Urothelium cell line (cell line): Measurements from ENCODE around the gene AAMP.
"Not testable (repeated sequence)": the region's sequence is repeated elsewhere in the genome, so short reads cannot be mapped to it uniquely, and the experiment has no call there.

Source experiments
- DNase-seq: peaks from one replicate; pipeline ENCODE4 v3.0.0; 2011; ENCODE audit warnings: low spot score, mixed read lengths
- FAIRE-seq: peaks from 2 replicates; lab custom pipeline; 2011; peaks lifted over from hg19 to GRCh38; lab: Jason Lieb, UNC

The AAMP gene, protein sequence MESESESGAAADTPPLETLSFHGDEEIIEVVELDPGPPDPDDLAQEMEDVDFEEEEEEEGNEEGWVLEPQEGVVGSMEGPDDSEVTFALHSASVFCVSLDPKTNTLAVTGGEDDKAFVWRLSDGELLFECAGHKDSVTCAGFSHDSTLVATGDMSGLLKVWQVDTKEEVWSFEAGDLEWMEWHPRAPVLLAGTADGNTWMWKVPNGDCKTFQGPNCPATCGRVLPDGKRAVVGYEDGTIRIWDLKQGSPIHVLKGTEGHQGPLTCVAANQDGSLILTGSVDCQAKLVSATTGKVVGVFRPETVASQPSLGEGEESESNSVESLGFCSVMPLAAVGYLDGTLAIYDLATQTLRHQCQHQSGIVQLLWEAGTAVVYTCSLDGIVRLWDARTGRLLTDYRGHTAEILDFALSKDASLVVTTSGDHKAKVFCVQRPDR

GRCh38 chr2:218269900-218270720 lies at the start of gene AAMP, which contains the start of gene PNKD:
Gene AAMP, minus strand, starts transcription at chr2:218270137. Its CDS starts 51 bp downstream, at chr2:218270086.
Gene PNKD, plus strand, starts transcription at chr2:218270519. Its CDS starts 17 bp downstream, at chr2:218270536.
- peak; percentile 97 for FAIRE-seq
- peak; percentile 99 for DNase-seq

- FAIRE-seq (no peak), DNase-seq (no peak)
Observed at GRCh38 chr2:218318241-218318640, 48.3 kb upstream of the AAMP start.

DNA sequence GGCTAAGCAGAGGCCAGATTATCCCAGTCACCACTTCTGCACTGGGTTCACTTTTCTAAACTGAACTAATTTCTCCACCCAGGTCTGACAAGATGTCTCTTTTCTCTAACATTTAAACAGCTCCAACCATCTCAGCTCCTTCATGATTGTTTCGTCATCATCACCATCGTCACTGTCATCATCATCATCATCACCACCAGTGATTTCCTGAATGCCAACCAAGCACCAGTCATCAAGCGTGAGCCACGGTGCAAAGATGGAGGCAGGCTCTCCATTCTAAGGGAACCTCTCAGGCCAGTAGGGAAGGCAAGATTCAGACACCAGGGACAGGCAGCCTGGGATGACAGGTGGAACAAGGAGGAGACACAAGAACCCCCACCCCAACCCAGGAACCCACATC lies 47.9 kb upstream of the AAMP start:
- DNase-seq: no peak
- no peak for FAIRE-seq

DNA sequence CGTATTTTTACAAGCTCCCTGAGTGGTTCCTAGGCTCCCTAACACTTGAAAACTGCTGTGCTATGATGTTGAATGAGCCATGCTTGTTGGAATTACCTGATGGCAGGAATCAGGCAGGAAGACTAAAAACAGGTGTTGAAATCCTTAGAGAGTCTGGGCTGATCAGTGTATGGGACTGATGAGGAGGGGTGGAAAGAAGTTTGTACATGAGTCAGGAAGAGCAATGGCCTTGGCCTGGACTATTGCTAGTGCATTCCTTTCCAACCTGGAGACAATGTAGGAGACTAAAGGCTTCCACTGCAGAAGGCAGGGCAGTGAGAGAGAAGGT lies 47.3 kb upstream of the AAMP start:
- FAIRE-seq (no peak), DNase-seq (no peak)

DNA sequence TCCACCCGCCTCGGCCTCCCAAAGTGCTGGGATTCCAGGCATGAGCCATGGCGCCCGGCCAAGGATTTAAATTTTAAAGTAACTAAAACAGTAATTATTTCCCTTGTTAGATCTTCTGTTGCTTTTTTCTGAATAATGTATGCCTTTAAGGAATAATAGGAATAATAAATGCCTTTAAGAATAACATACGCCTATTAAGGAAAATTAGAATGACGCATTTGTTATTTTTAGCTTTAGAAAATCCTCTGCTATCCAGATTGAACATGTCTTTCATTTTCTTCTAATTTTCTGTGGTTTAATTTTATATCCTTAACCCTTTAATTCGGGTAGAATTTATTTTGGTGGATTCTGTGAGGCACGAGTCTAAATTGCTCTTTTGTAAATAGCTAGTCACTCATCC lies 45.5 kb upstream of the AAMP start:
- DNase-seq: no peak
- no peak for FAIRE-seq

- DNase-seq, FAIRE-seq: not testable (repeated sequence)
Observed at GRCh38 chr2:218314764-218315163, 44.8 kb upstream of the AAMP start.

DNA sequence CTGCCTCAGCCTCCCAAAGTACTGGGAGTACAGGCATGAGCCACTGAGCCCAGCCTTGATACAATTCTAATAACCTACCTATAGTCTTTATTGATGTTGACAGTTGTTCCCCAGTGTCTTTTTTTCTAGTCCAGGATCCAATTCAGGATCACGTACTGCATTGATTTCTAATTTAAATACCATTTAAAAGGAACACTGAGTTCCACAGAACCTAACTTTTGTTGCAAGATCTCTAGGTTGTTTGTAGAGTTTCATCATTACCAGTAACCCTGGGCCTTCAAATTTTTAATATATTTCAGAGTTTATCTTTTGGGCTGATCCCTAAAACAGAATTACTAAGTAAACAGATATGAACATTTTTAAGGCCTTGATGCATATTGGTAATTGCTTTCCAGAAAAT lies 43.4 kb upstream of the AAMP start:
- DNase-seq: no peak
- no peak for FAIRE-seq

GRCh38 chr2:218312267-218312756 lies 42.4 kb upstream of the AAMP start:
- FAIRE-seq: no peak
- no peak for DNase-seq

GRCh38 chr2:218311541-218312266 lies 41.8 kb upstream of the AAMP start:
- DNase-seq, FAIRE-seq: not testable (repeated sequence)

DNA sequence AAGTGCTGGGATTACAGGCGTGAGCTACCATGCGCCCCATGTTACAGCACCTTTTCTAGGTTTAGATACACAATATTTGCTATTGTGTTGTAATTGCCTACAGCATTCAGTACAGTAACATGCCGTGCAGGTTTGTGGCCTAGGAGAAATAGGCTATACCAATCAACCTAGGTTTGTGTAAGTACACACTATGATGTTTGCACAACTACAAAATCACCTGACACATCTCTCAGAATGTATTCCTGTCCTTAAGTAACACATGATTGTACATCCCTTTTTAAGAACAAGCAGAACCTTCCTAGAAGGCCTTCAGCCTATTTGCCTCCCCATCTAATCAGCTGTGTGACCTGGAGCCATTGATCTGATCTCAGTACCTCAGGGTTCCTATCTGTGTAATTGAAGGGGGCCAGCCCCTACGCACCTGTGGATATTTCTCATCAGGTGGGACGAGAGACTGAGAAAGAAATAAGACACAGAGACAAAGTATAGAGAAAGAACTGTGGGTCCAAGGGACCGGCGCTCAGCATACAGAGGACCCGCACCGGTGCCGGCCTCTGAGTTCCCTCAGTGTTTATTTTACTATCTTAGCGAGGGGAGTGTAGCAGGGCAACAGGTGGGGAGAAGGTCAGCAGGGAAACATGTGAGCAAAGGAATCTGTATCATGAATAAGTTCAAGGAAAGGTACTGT lies 41.1 kb upstream of the AAMP start:
- DNase-seq: no peak

DNA sequence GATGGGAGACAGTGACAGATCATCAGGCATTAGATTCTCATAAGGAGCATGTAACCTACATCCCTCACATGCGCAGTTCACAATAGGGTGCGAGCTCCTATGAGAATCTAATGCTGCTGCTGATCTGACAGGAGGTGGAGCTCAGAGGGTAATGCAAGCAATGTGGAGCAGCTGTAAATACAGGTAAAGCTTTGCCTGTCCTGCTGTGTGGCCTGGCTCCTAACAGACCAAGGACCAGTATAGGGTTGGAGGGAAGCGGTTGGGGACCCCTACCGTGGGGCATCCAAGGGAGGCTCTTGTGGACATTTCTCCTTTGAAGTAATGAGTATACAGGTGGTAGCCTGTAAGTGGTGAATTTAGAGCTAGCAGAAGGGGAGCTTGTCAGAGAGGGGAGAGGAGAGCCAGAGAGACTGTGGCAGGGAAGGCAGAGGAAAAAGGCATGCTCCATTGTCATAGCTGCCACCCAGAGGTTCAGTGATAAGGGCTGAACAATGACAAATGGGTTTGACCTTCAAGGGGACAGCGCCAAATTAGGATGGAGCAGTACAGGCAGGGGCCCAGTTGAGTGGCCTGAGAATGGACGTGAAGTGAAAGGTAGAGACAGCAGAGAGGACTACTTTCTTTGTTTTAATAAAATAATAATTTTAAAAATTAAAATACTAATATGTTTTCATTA lies 37.6 kb upstream of the AAMP start:
- FAIRE-seq (no peak), DNase-seq (no peak)

More for the DNA sequence above, 41.1 kb upstream of the AAMP start:
- no peak for FAIRE-seq

DNA sequence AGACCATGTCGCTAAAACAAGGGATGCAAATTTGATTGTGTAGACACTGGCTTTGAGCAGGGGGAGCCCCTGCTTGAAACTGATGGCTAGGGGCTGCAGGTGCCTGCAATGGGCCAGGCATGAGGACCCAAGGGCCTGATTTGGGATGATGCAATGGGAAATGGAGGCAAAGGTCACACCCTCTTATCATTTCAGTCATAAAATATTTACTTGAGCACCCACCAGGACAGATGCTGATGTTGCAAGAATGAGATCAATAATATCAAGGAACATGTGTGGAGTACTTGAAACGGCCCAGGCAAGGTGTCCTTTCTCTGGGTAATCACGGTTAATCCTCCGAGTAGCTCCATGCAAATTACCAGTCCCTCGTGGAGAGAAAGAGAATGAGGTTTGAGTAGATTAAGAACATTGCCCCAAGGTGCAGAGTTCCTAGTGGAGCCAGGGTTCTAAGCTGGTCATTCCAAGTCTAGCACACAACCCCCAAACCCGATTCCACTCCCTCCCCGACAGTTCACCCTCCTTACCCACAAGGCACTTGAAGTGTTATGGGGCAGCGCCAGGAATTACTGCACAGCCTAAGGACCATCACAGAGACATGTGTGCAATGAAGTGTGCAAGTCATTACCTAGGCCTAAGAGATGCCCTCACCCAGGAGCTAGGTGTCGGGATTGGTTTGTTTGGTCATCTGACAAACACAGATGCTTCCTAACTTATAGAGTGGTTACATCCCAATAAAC lies 36.4 kb upstream of the AAMP start:
- FAIRE-seq: no peak

GRCh38 chr2:218305383-218305782 lies 35.4 kb upstream of the AAMP start:
- FAIRE-seq (no peak), DNase-seq (no peak)

More for the DNA sequence above, 36.4 kb upstream of the AAMP start:
- DNase-seq: no peak

- DNase-seq (peak; percentile 67), FAIRE-seq (no peak)
Observed at GRCh38 chr2:218301176-218301819, 31.4 kb upstream of the AAMP start.

- FAIRE-seq (no peak), DNase-seq (no peak)
Observed at GRCh38 chr2:218300141-218300540, 30.2 kb upstream of the AAMP start.

DNA sequence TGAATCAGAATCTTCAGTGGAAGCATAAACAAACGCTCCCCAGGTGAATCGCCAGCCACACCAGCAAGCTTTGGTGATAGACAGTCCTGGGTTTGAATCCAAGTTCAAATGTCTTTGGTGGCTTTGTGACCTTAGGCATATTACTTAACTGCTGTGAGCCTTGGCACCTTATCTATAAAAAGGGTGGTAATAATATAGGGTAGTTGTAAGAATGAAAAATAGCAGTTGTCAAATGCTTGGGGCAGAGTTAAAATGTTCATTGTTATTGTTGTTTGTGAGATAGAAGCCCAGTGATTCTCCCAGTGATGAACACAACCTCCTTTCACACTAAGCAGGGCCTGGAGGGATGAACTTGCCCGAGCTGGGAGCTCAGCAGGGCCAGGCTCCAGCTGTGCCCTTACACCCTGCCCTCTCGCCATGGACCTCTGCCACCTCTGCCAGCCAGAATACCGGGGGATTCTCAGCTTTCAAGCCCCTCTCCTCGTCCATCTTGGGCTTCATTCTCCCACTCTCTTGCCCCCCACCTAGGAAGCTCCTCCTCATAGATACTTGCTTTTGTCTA lies 28.5 kb upstream of the AAMP start:
- DNase-seq (no peak), FAIRE-seq (no peak)

- FAIRE-seq: no peak
Observed at GRCh38 chr2:218296847-218297246, 26.9 kb upstream of the AAMP start.

DNA sequence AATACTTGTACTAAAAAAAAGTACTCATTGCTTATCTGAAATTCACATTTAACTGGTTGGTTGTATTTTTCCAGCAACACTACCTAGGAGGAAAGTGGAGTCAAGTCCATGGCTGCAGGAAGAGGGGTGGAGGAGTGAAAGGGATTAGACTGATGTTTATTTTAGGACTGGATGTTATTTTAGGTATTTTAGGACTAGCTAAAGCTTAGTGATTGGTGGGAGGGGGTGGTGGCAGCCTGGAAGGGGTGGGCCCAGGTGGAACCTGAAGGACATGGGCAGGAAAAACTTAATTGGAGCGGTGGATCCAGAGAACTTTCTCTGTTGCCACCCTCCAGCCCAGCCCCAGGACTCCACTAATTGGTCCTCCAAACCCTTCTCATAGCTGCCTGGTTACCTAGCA lies 26.3 kb upstream of the AAMP start:
- DNase-seq: no peak
- no peak for FAIRE-seq

More at GRCh38 chr2:218296847-218297246, 26.9 kb upstream of the AAMP start:
- no peak for DNase-seq
